Ovary (tissue), 9 donors: Measurements from ENCODE around the gene LOXHD1. TPM values are rescaled to one million over a fixed set of nuclear protein-coding genes. Genes with fewer than 3 reads are reported as not detected.

ENCODE experiments used
- DNase-seq, 5 donors: peaks; one replicate each; pipeline ENCODE4 v3.0.0-alpha.2; 2019 to 2020
- H3K27ac ChIP-seq, 2 donors: fragments of 200-600 bp; one replicate each; pipeline versions ENCODE4 v1.5.1 to v1.8.0; 2019 to 2022
- H3K27me3 ChIP-seq: fragments of 200-600 bp; one replicate; pipeline ENCODE4 v1.8.0; 2022
- H3K36me3 ChIP-seq: fragments of 200-600 bp; sonication (generic); one replicate; pipeline ENCODE4 v1.5.1; 2019
- H3K4me1 ChIP-seq: one replicate; pipeline ENCODE4 v1.8.1; 2013; ENCODE audit warnings: mild to moderate bottlenecking, moderate library complexity; ENCODE audit not compliant: insufficient read depth
- H3K4me3 ChIP-seq: fragments of 200-600 bp; sonication (generic); one replicate; pipeline ENCODE4 v1.5.1; 2017
- H3K9me3 ChIP-seq, 2 donors: fragments of 200-600 bp in 1 of 2; sonication (generic) in 1 of 2; one replicate each; pipeline versions ENCODE4 v1.5.1 to v1.8.1; 2013 to 2019; ENCODE audit warnings: mild to moderate bottlenecking in 1 of 2, moderate library complexity in 1 of 2
- CTCF ChIP-seq, 3 donors: fragments of 450-650 bp in 2 of 3; fragments of 200-600 bp in 1 of 3; IDR thresholded peaks; one replicate each; pipeline versions ENCODE4 v1.5.1 to v1.8.0; 2016 to 2022; ENCODE audit warnings: antibody characterized with exemption in 3 of 3, mild to moderate bottlenecking in 1 of 3
- EP300 ChIP-seq: sonication (generic); formaldehyde crosslinking; IDR thresholded peaks from one replicate; pipeline ENCODE4 v1.6.1; 2017; ENCODE audit warnings: antibody characterized with exemption
- POLR2A ChIP-seq: fragments of 450-650 bp; IDR thresholded peaks from one replicate; pipeline ENCODE4 v1.6.1; 2017; ENCODE audit warnings: antibody characterized with exemption, mild to moderate bottlenecking, moderate library complexity
- WGBS, 3 donors: extraction: QIAGEN DNeasy Blood & Tissue Kit in 1 of 3; methylation state at CpG; one replicate each; pipeline versions ENCODE4 v1.1.5 to v1.1.7; 2013 to 2017; 5-methylcytosine and 5-hydroxymethylcytosine counted together
- intact Hi-C, 4 donors: fragments of 100-400 bp; cut with DNase I; formaldehyde crosslinking; loops; one replicate each; pipeline versions ENCODE4 v1.11.0 to v1.15.1; 2022 to 2023
- polyA plus RNA-seq, 2 donors: library from polyadenylated mRNA; stranded (reverse); fragments of 200-250 nt in 1 of 2; fragments of 350-450 nt in 1 of 2; fragmentation: Illumina TruSeq in 1 of 2; extraction: RNeasy Lipid Tissue Mini Kit (QIAGEN cat#74804) in 1 of 2; gene quantifications; one replicate each; pipeline ENCODE4 v1.2.3, GENCODE V29; 2013 to 2014
- total RNA-seq, 7 donors: library from RNA; depleted of rRNA in 2 of 7; stranded (reverse); fragments of >200 nt in 2 of 7; fragmentation: NEBNext Ultra II Directional in 3 of 7; extraction: Animal tissue kit (Norgen Biotek cat#: 25700) in 3 of 7; gene quantifications; one replicate each; pipeline versions ENCODE4 v1.1.0 to v1.2.4, GENCODE V29; 2016 to 2023
- donor health status: DM: no; HTN: no; CAD: no; lungs with moderate emphysema.
- donor health status: DM: no; HTN: no; CAD: no.
- donor health status: Bipolar disorder and iron deficiency.
- donor health status: DM: yes; HTN: yes; CAD: no.
- donor health status: DM: no; HTN: no; CAD: no.
- donor health status: DM: yes; HTN: yes; CAD: no.

The LOXHD1 gene
- total and polyA plus RNA-seq, 9 donors = 0.13 to 1.2 (median 0.31) TPM; not detected in 3

DNA sequence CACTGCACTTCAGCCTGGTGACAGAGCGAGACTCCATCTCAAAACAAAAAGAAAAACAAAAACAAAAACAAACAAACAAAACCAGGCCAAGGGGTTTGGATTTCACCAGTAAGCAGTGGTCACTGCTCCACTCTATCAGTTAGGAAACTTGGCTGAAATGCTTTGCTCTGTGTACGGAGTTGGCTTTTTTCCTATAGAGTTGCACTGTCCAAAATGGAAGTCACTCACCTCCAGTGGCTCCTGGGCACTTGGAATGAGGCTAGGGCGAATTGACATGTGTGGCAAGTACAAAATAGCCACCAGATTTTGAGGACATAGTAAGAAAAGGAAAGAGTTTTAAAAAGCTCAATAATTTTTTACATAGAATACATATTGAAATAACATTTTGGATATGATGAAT lies 228.7 kb downstream of the LOXHD1 start:
- 62 to 71% (median 69%) methylated on average over 3 of the region's 3 CpGs for WGBS, 3 donors
- no peaks in the 10 kb centered on the region for H3K9me3 ChIP-seq
- H3K27me3 ChIP-seq = no peaks in the 10 kb centered on the region
- no peak for TF ChIP-seq CTCF (IDR thresholded peaks at IDR 0.05)
- TF ChIP-seq EP300 = no peak
- TF ChIP-seq POLR2A = no peak
- intact Hi-C loops = no loop called here
- H3K27ac ChIP-seq = no peak overlapping the region
- no peaks in the 10 kb centered on the region for H3K36me3 ChIP-seq
- DNase-seq = no peak
- H3K4me1 ChIP-seq = no peaks in the 10 kb centered on the region
- H3K4me3 ChIP-seq = no peak overlapping the region

DNA sequence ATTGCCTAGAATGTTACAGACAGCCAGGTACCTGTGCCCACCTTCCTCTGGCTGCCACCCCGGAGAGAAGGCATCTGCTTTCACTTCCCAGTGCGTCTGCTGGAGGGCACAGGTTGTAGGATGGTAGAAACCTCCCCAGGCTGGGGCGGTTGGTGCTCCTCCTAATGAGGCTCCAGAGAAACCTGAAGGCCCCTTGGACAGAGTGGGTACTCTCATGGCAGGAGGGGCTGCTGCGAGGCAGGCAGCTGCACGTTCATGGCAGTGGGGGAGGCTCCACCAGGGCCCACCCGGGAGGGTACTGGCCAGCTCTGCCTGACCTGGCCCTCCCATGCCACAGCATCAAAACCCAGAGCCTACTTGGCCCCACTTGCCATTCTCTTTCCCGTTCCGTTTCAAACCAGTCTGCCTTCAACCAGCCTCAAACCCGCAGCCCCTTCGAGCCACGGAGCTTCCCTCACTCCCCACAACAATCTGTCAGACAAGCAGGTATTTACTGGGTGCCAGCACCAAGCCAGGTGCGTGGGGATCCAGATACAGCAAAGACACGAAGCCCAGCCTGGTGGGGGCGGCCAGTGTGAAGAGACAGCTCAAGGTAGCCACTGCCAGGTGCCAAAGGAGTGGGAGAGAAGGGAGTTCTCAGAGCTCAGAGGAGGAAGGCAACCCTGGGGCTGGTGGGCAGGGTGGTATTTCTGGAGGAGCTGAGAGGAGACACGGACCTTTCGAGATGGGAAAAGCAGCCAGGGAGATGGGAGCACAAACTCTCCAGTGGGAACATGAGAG lies 229.6 kb downstream of the LOXHD1 start:
- H3K36me3 ChIP-seq = no peaks in the 10 kb centered on the region
- no peak for TF ChIP-seq POLR2A
- TF ChIP-seq CTCF (IDR thresholded peaks at IDR 0.05) = no peak
- TF ChIP-seq EP300 = no peak
- H3K4me1 ChIP-seq = no peaks in the 10 kb centered on the region
- WGBS, 3 donors = 79 to 84% (median 81%) methylated on average over 16 of the region's 16 CpGs
- no peaks in the 10 kb centered on the region for H3K9me3 ChIP-seq
- no peak for DNase-seq
- intact Hi-C loops = no loop called here
- H3K27ac ChIP-seq = no peak overlapping the region
- no peak overlapping the region for H3K4me3 ChIP-seq
- H3K27me3 ChIP-seq = no peaks in the 10 kb centered on the region

Other genes with a start within 250 kb of the LOXHD1 start
- under 1 TPM in 6 of 7 donors, not detected in 1; 0.35 to 0.99 (median 0.48) TPM for gene ST8SIA5, start 99.8 kb upstream of the LOXHD1 start, total RNA-seq
- 1 to 10 TPM in 1 of 2 donors, under 1 TPM in 1; 0.48 to 1.3 TPM for gene ST8SIA5, start 99.8 kb upstream of the LOXHD1 start, polyA plus RNA-seq